A549 (cell line): Measurements from ENCODE around the gene HLCS.

Experiments used
- CTCF ChIP-seq: fragments of >200 bp; sonication (Bioruptor Twin); formaldehyde crosslinking; IDR thresholded peaks from 3 replicates; pipeline ENCODE4 v1.5.1; 2016
- EP300 ChIP-seq, 2 experiments: fragments of >200 bp; sonication (Bioruptor Twin); formaldehyde crosslinking; IDR thresholded peaks; 2 replicates in 1 of 2; 3 replicates in 1 of 2; pipeline ENCODE4 v1.6.1; 2016 to 2017
- JUN ChIP-seq, 2 experiments: fragments of >200 bp; sonication (Bioruptor Twin); formaldehyde crosslinking; IDR thresholded peaks; 2 replicates in 1 of 2; 3 replicates in 1 of 2; pipeline ENCODE4 v1.6.1; 2016 to 2017
- POLR2A ChIP-seq: IDR thresholded peaks from 2 replicates; pipeline ENCODE4 v1.6.1; 2012; ENCODE audit warnings: mild to moderate bottlenecking, low read length
- ZSCAN20 ChIP-seq: fragments of 250-450 bp; sonication (Bioruptor Pico); IDR thresholded peaks from 2 replicates; pipeline ENCODE4 v1.8.0; 2022; ENCODE audit warnings: mild to moderate bottlenecking, moderate library complexity

DNA sequence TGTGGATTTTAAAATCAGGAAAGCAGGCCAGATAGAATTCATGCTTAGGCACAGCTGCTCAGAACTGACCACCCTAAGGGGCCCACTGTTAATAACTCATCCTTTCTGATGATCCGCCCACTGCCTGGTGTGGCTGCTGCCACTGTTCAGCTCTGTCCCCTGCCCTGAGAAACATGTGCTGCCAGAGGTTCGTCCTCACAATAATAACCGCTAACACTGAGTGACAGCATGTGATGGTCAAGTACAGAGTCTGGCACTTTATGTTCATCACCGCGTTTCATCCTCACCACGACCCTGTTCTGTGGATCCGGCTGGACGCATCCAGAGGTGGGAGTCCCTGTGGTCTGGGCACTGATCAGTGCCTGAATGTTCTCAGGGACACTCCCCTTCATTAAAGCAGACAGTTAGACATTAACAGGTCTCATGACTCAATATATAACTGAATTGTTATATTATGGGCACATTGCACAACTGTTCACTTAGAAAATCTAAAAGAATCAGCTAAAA, 159.0 kb downstream of the HLCS start:
- no peak for TF ChIP-seq POLR2A
- no peak for TF ChIP-seq CTCF
- no peak for TF ChIP-seq JUN (IDR thresholded peaks at IDR 0.05)
- TF ChIP-seq EP300 (IDR thresholded peaks at IDR 0.05), result no peak
- TF ChIP-seq ZSCAN20 (CRISPR knock-in tag), result no peak
